HepG2 (cell line): ENCODE results near the gene PIGO. TPM values are rescaled to one million over a fixed set of nuclear protein-coding genes. Genes with fewer than 3 reads are reported as not detected.

Experiments
- DNMT1 ChIP-seq: sonication (generic); formaldehyde crosslinking; IDR thresholded peaks from 2 replicates; pipeline ENCODE4 v1.5.1; 2020; ENCODE audit warnings: mild to moderate bottlenecking, missing genetic modification reagents
- HNRNPUL1 ChIP-seq: fragments of 200-400 bp; formaldehyde crosslinking; IDR thresholded peaks from 2 replicates; pipeline ENCODE4 v1.6.1; 2017; ENCODE audit warnings: low read depth, mild to moderate bottlenecking, low read length, moderate library complexity
- KLF12 ChIP-seq: sonication (generic); formaldehyde crosslinking; IDR thresholded peaks from 2 replicates; pipeline ENCODE4 v1.4.0; 2020; ENCODE audit warnings: missing genetic modification reagents, borderline replicate concordance
- MAFK ChIP-seq, 2 experiments: IDR thresholded peaks in 1 of 2; conservative IDR thresholded peaks in 1 of 2; 2 replicates each; pipeline ENCODE4 v1.6.1; 2011; ENCODE audit warnings: improper control_type of control experiment in 2 of 2, low read length in 2 of 2
- MYC ChIP-seq: sonication (generic); formaldehyde crosslinking; IDR thresholded peaks from 2 replicates; pipeline ENCODE4 v1.9.0; 2021; ENCODE audit warnings: missing genetic modification reagents, borderline replicate concordance
- NCOA1 ChIP-seq: sonication (generic); formaldehyde crosslinking; IDR thresholded peaks from 2 replicates; pipeline ENCODE4 v1.9.0; 2021; ENCODE audit warnings: missing genetic modification reagents
- NFRKB ChIP-seq: fragments of 450-650 bp; IDR thresholded peaks from 2 replicates; pipeline ENCODE4 v1.6.1; 2017
- RBM39 ChIP-seq: fragments of 200-400 bp; formaldehyde crosslinking; IDR thresholded peaks from one replicate; pipeline ENCODE4 v1.6.1; 2018; ENCODE audit warnings: antibody characterized with exemption, mild to moderate bottlenecking, low read depth, low read length; ENCODE audit not compliant: poor library complexity, severe bottlenecking
- SALL2 ChIP-seq: sonication (generic); formaldehyde crosslinking; IDR thresholded peaks from 2 replicates; pipeline ENCODE4 v1.8.1; 2023; ENCODE audit warnings: mild to moderate bottlenecking, missing genetic modification reagents, inconsistent platforms
- ZFYVE20 ChIP-seq: sonication (generic); formaldehyde crosslinking; IDR thresholded peaks from 2 replicates; pipeline ENCODE4 v1.8.0; 2023; ENCODE audit warnings: low read depth, mild to moderate bottlenecking, moderate library complexity, missing genetic modification reagents, borderline replicate concordance
- ZNF260 ChIP-seq: sonication (generic); formaldehyde crosslinking; IDR thresholded peaks from 2 replicates; pipeline ENCODE4 v1.4.0; 2020; ENCODE audit warnings: missing genetic modification reagents, low read depth, mild to moderate bottlenecking, borderline replicate concordance
- ZNF615 ChIP-seq: sonication (generic); formaldehyde crosslinking; IDR thresholded peaks from 2 replicates; pipeline ENCODE4 v1.5.0; 2020; ENCODE audit warnings: mild to moderate bottlenecking, missing genetic modification reagents, borderline replicate concordance
- ZNF619 ChIP-seq: sonication (generic); formaldehyde crosslinking; IDR thresholded peaks from 2 replicates; pipeline ENCODE4 v1.4.0; 2020; ENCODE audit warnings: mild to moderate bottlenecking, missing genetic modification reagents
- ZNF710 ChIP-seq: sonication (generic); formaldehyde crosslinking; IDR thresholded peaks from 2 replicates; pipeline ENCODE4 v1.5.0; 2020; ENCODE audit warnings: mild to moderate bottlenecking, missing genetic modification reagents, borderline replicate concordance
- ZNF775 ChIP-seq: sonication (generic); formaldehyde crosslinking; IDR thresholded peaks from 2 replicates; pipeline ENCODE4 v1.4.0; 2020; ENCODE audit warnings: missing genetic modification reagents, mild to moderate bottlenecking, moderate library complexity, borderline replicate concordance
- polyA plus RNA-seq, 8 experiments: library from polyadenylated mRNA; depleted of rRNA in 3 of 8; stranded (reverse) in 7 of 8; unstranded in 1 of 8; fragments of >200 nt; fragmentation: Illumina TruSeq in 4 of 8; extraction: Trizol in 4 of 8; gene quantifications; 2 replicates each; pipeline versions ENCODE4 v1.2.1 to v1.2.3, GENCODE V29; 2011 to 2016; ENCODE audit warnings: low read depth in 4 of 8, missing spikeins in 1 of 8, mixed read lengths in 1 of 8; ENCODE audit not compliant: insufficient read depth in 1 of 8
- total RNA-seq, 5 experiments: library from RNA; depleted of rRNA; stranded (reverse); fragments of >200 nt; fragmentation: Illumina TruSeq; extraction: Trizol; gene quantifications; 2 replicates each; pipeline ENCODE4 v1.2.3, GENCODE V29; 2016; ENCODE audit warnings: low read depth in 1 of 5
- TF ChIP-seq, protein P1 (sequence below), 2 experiments: sonication (generic) in 1 of 2; formaldehyde crosslinking in 1 of 2; IDR thresholded peaks; 2 replicates each; pipeline versions ENCODE4 v1.6.1 to v1.9.0; 2014 to 2022; ENCODE audit warnings: antibody characterized with exemption in 1 of 2, borderline replicate concordance in 1 of 2, inconsistent platforms in 1 of 2, low read depth in 1 of 2, missing genetic modification reagents in 1 of 2
- TF ChIP-seq, protein P2 (sequence below): sonication (generic); formaldehyde crosslinking; IDR thresholded peaks from 2 replicates; pipeline ENCODE4 v1.5.1; 2020; ENCODE audit warnings: missing genetic modification reagents, mild to moderate bottlenecking, borderline replicate concordance

PIGO gene
- total and polyA plus RNA-seq, 2 of the 13 experiments (the other 11 are each of a cell fraction or from before 2014, with no cell fraction given): 20.5 to 26.2 TPM

DNA sequence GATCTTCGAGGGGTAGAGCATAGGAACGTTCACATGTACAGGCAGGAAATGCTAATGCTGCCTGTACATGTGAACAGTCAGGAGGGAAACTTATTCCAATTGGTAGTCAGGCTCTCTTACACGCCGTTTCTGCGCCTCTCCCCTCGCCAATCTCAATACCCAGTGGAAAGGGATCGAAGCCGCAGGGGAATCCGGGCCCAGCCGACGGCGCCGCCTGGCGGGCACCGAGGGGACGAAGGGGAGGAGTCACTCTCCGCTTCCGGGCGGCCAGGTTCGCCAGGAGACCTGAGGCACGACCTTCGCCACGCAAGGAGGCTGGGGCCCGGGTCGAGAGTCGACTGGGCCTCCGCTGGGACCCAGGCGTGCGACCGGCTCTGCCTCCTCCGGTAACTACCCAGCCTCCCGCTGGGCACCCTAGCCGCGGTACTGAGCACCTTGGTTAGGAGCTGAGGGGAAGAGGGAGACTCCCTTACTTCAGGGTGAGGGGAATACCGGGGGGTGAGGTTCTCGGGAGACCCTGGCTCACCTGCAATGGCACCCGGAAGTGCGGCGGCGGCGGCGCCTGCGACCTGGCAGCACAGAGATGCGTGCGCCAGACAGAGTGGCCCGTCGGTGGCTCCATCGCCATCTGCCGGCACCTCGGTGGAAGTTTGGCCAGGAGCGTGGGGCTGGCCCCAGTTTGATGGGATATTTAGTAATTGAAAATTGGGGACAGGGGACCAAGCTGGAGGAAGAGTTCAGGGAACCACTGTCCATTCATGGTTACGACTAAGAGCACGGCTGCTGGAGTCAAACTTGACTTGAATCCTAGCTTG lies at the start of gene PIGO (continued):
- TF ChIP-seq, protein P1, sequence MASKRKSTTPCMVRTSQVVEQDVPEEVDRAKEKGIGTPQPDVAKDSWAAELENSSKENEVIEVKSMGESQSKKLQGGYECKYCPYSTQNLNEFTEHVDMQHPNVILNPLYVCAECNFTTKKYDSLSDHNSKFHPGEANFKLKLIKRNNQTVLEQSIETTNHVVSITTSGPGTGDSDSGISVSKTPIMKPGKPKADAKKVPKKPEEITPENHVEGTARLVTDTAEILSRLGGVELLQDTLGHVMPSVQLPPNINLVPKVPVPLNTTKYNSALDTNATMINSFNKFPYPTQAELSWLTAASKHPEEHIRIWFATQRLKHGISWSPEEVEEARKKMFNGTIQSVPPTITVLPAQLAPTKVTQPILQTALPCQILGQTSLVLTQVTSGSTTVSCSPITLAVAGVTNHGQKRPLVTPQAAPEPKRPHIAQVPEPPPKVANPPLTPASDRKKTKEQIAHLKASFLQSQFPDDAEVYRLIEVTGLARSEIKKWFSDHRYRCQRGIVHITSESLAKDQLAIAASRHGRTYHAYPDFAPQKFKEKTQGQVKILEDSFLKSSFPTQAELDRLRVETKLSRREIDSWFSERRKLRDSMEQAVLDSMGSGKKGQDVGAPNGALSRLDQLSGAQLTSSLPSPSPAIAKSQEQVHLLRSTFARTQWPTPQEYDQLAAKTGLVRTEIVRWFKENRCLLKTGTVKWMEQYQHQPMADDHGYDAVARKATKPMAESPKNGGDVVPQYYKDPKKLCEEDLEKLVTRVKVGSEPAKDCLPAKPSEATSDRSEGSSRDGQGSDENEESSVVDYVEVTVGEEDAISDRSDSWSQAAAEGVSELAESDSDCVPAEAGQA (IDR thresholded peaks at IDR 0.05; ENCODE audit: low read depth): no peak; the same call in 1 of the 2 replicates
- TF ChIP-seq, protein P1 (CRISPR knock-in tag; IDR thresholded peaks at IDR 0.05; ENCODE audit: borderline replicate concordance): no peak
- peak; percentile 93 for TF ChIP-seq RBM39
- peak; percentile 91; the same call in 1 of the 2 replicates for TF ChIP-seq ZNF619
- peak; percentile 90 for TF ChIP-seq MYC (CRISPR knock-in tag)
- 0 out of 2 replicates have a peak, but pooled peaks have one; percentile 32 for TF ChIP-seq ZNF615 (CRISPR knock-in tag)
- TF ChIP-seq MAFK (conservative IDR thresholded peaks at IDR 0.05 in 1 of 2, IDR thresholded peaks at IDR 0.05 in 1 of 2; ENCODE audit: low read length in 2 of 2): no peak
- no peak for TF ChIP-seq ZNF260
- peak; percentile 79; the same call in 1 of the 2 replicates for TF ChIP-seq ZNF710 (CRISPR knock-in tag)
- TF ChIP-seq NCOA1 (CRISPR knock-in tag): no peak; the same call in 1 of the 2 replicates
- TF ChIP-seq HNRNPUL1: no peak
- no peak for TF ChIP-seq ZFYVE20 (CRISPR knock-in tag)
- TF ChIP-seq, protein P2, sequence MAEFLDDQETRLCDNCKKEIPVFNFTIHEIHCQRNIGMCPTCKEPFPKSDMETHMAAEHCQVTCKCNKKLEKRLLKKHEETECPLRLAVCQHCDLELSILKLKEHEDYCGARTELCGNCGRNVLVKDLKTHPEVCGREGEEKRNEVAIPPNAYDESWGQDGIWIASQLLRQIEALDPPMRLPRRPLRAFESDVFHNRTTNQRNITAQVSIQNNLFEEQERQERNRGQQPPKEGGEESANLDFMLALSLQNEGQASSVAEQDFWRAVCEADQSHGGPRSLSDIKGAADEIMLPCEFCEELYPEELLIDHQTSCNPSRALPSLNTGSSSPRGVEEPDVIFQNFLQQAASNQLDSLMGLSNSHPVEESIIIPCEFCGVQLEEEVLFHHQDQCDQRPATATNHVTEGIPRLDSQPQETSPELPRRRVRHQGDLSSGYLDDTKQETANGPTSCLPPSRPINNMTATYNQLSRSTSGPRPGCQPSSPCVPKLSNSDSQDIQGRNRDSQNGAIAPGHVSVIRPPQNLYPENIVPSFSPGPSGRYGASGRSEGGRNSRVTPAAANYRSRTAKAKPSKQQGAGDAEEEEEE (CRISPR knock-in tag): no peak
- TF ChIP-seq ZNF775: peak; percentile 88; the same call in 1 of the 2 replicates
- peak; percentile 72; the same call in 1 of the 2 replicates for TF ChIP-seq KLF12 (CRISPR knock-in tag)
- TF ChIP-seq NFRKB: no peak
- peak; percentile 91 for TF ChIP-seq SALL2
- no peak for TF ChIP-seq DNMT1 (CRISPR knock-in tag)
